HL-60 (cell line): Measurements from ENCODE around the gene HNRNPL.

Experiments
- CTCF ChIP-seq: IDR thresholded peaks from one replicate; pipeline ENCODE4 v1.5.1; 2011; ENCODE audit warnings: low read length, control low read depth, inconsistent platforms; ENCODE audit not compliant: insufficient read depth
- POLR2AphosphoS5 ChIP-seq: IDR thresholded peaks from 2 replicates; pipeline ENCODE4 v1.6.1; 2012; ENCODE audit warnings: low read depth
- TF ChIP-seq, protein P1 (sequence below): IDR thresholded peaks from 2 replicates; pipeline ENCODE4 v1.6.1; 2012; ENCODE audit warnings: low read depth; ENCODE audit not compliant: insufficient replicate concordance

DNA sequence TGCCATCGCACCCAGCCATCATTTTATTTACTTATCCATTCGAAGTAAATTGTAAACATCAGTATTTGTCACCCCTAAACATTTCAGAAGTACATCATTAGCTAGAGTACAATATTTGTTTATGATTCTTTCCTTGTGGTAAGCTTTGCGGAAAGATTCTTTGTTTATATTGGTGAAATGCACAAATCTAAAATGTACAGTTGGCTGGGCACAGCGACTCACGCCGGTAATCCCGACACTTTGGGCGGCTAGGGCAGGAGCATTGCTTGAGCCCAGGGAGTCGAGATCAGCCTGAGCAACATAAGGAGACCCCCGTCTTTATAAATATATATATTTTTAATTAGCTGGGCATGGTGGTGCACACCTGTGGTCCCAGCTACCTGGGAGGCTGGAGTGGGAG lies 50.7 kb downstream of the HNRNPL start:
- TF ChIP-seq POLR2AphosphoS5 (no peak), CTCF (no peak)
- TF ChIP-seq, protein P1, sequence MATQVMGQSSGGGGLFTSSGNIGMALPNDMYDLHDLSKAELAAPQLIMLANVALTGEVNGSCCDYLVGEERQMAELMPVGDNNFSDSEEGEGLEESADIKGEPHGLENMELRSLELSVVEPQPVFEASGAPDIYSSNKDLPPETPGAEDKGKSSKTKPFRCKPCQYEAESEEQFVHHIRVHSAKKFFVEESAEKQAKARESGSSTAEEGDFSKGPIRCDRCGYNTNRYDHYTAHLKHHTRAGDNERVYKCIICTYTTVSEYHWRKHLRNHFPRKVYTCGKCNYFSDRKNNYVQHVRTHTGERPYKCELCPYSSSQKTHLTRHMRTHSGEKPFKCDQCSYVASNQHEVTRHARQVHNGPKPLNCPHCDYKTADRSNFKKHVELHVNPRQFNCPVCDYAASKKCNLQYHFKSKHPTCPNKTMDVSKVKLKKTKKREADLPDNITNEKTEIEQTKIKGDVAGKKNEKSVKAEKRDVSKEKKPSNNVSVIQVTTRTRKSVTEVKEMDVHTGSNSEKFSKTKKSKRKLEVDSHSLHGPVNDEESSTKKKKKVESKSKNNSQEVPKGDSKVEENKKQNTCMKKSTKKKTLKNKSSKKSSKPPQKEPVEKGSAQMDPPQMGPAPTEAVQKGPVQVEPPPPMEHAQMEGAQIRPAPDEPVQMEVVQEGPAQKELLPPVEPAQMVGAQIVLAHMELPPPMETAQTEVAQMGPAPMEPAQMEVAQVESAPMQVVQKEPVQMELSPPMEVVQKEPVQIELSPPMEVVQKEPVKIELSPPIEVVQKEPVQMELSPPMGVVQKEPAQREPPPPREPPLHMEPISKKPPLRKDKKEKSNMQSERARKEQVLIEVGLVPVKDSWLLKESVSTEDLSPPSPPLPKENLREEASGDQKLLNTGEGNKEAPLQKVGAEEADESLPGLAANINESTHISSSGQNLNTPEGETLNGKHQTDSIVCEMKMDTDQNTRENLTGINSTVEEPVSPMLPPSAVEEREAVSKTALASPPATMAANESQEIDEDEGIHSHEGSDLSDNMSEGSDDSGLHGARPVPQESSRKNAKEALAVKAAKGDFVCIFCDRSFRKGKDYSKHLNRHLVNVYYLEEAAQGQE, result no peak
